GM21360 (cell line): ENCODE results near the gene LRG1.
"Not testable (repeated sequence)": the region's sequence is repeated elsewhere in the genome, so short reads cannot be mapped to it uniquely, and the experiment has no call there.

Source experiments
- ATAC-seq: cut with Tn5 transposase; IDR thresholded peaks from one replicate; pipeline ENCODE4 v1.9.1; 2021; ENCODE audit warnings: mild to moderate bottlenecking, moderate library complexity; ENCODE audit not compliant: unreplicated experiment

The LRG1 gene

GRCh38 chr19:4576016-4576933, 36.4 kb upstream of the LRG1 start:
- no peak for ATAC-seq

- no peak for ATAC-seq
Observed at GRCh38 chr19:4575267-4576015, 35.6 kb upstream of the LRG1 start.

- ATAC-seq: no peak
Observed at GRCh38 chr19:4573682-4574081, 33.8 kb upstream of the LRG1 start.

- ATAC-seq: no peak
Observed at GRCh38 chr19:4571305-4571917, 31.6 kb upstream of the LRG1 start.

GRCh38 chr19:4570916-4571304, 31.1 kb upstream of the LRG1 start:
- ATAC-seq: no peak

- ATAC-seq: no peak
Observed at GRCh38 chr19:4570402-4570801, 30.6 kb upstream of the LRG1 start.

- ATAC-seq: no peak
Observed at GRCh38 chr19:4568886-4569285, 29.1 kb upstream of the LRG1 start.

- ATAC-seq: no peak
Observed at GRCh38 chr19:4567584-4568071, 27.8 kb upstream of the LRG1 start.

GRCh38 chr19:4566402-4567051, 26.7 kb upstream of the LRG1 start:
- ATAC-seq: no peak

- not testable (repeated sequence) for ATAC-seq
Observed at GRCh38 chr19:4563562-4563961, 23.7 kb upstream of the LRG1 start.

GRCh38 chr19:4562085-4562484, 22.2 kb upstream of the LRG1 start:
- not testable (repeated sequence) for ATAC-seq

- no peak for ATAC-seq
Observed at GRCh38 chr19:4559569-4559968, 19.7 kb upstream of the LRG1 start, which contains the start of gene SEMA6B. SEMA6B (minus strand) TSS chr19:4559684; CDS start chr19:4558457, 1,227 bp downstream.

- no peak for ATAC-seq
Observed at GRCh38 chr19:4557971-4558941, 18.4 kb upstream of the LRG1 start.

- no peak for ATAC-seq
Observed at GRCh38 chr19:4557144-4557970, 17.5 kb upstream of the LRG1 start.

- ATAC-seq: no peak
Observed at GRCh38 chr19:4556597-4557127, 16.8 kb upstream of the LRG1 start.

- ATAC-seq: no peak
Observed at GRCh38 chr19:4555657-4556561, 16.1 kb upstream of the LRG1 start.

GRCh38 chr19:4554717-4555116, 14.9 kb upstream of the LRG1 start:
- ATAC-seq: no peak
